H9 (cell line): ENCODE data around the gene FKBP4. TPM values are rescaled to one million over a fixed set of nuclear protein-coding genes. Genes with fewer than 3 reads are reported as not detected.

Experiments
- DNase-seq: peaks from one replicate; pipeline ENCODE4 v3.0.0-alpha.2; 2017
- H2AFZ ChIP-seq: one replicate; pipeline ENCODE4 v1.6.1; 2013; ENCODE audit warnings: mild to moderate bottlenecking, low read length, control low read depth, moderate library complexity
- H2AK5ac ChIP-seq: 2 replicates; pipeline ENCODE4 v1.6.1; 2013; ENCODE audit warnings: low read length, control low read depth, mixed read lengths; ENCODE audit not compliant: insufficient read length
- H2BK120ac ChIP-seq: one replicate; pipeline ENCODE4 v1.6.1; 2013; ENCODE audit warnings: low read depth, mild to moderate bottlenecking, low read length, control low read depth, inconsistent platforms; ENCODE audit not compliant: poor library complexity, severe bottlenecking
- H2BK12ac ChIP-seq: 2 replicates; pipeline ENCODE4 v1.6.1; 2013; ENCODE audit warnings: low read length, control low read depth, mixed read lengths, low read depth; ENCODE audit not compliant: insufficient read length
- H2BK15ac ChIP-seq: 2 replicates; pipeline ENCODE4 v1.6.1; 2013; ENCODE audit warnings: low read depth, low read length, control low read depth
- H2BK20ac ChIP-seq: one replicate; pipeline ENCODE4 v1.6.1; 2013; ENCODE audit warnings: low read depth, mild to moderate bottlenecking, low read length, control low read depth, inconsistent platforms; ENCODE audit not compliant: poor library complexity, severe bottlenecking
- H2BK5ac ChIP-seq: 2 replicates; pipeline ENCODE4 v1.6.1; 2013; ENCODE audit warnings: low read length, control low read depth, mixed read lengths; ENCODE audit not compliant: insufficient read length
- H3K14ac ChIP-seq: 2 replicates; pipeline ENCODE4 v1.6.1; 2013; ENCODE audit warnings: low read length, control low read depth; ENCODE audit not compliant: insufficient read depth
- H3K18ac ChIP-seq: 2 replicates; pipeline ENCODE4 v1.6.1; 2013; ENCODE audit warnings: low read depth, mild to moderate bottlenecking, mixed read lengths, low read length, control low read depth; ENCODE audit not compliant: insufficient read length
- H3K23ac ChIP-seq: 2 replicates; pipeline ENCODE4 v1.6.1; 2013; ENCODE audit warnings: low read length, control low read depth, mixed read lengths, low read depth; ENCODE audit not compliant: insufficient read length
- H3K23me2 ChIP-seq: 2 replicates; pipeline ENCODE4 v1.6.1; 2013; ENCODE audit warnings: low read depth, mild to moderate bottlenecking, mixed read lengths, low read length, control low read depth; ENCODE audit not compliant: insufficient read length, poor library complexity, severe bottlenecking
- H3K27ac ChIP-seq: 2 replicates; pipeline ENCODE4 v1.5.1; 2013; ENCODE audit warnings: low read length, control low read depth, mixed read lengths, low read depth; ENCODE audit not compliant: insufficient read length
- H3K27me3 ChIP-seq: 2 replicates; pipeline ENCODE4 v1.6.1; 2013; ENCODE audit warnings: low read length, control low read depth, inconsistent platforms; ENCODE audit not compliant: insufficient read depth
- H3K4ac ChIP-seq: 2 replicates; pipeline ENCODE4 v1.6.1; 2013; ENCODE audit warnings: low read depth, mild to moderate bottlenecking, control low read depth, inconsistent platforms, low read length, moderate library complexity
- H3K4me1 ChIP-seq: 2 replicates; pipeline ENCODE4 v1.6.1; 2013; ENCODE audit warnings: low read length, control low read depth, inconsistent platforms; ENCODE audit not compliant: insufficient read depth
- H3K4me2 ChIP-seq: 2 replicates; pipeline ENCODE4 v1.6.1; 2013; ENCODE audit warnings: low read length, control low read depth, mixed read lengths; ENCODE audit not compliant: insufficient read length, insufficient read depth
- H3K56ac ChIP-seq: 2 replicates; pipeline ENCODE4 v1.6.1; 2013; ENCODE audit warnings: low read depth, mild to moderate bottlenecking, mixed read lengths, low read length, control low read depth; ENCODE audit not compliant: insufficient read length
- H3K79me1 ChIP-seq: 2 replicates; pipeline ENCODE4 v1.6.1; 2013; ENCODE audit warnings: low read depth, mild to moderate bottlenecking, moderate library complexity, low read length, control low read depth, inconsistent platforms; ENCODE audit not compliant: insufficient read depth, poor library complexity, severe bottlenecking
- H3K79me2 ChIP-seq: 2 replicates; pipeline ENCODE4 v1.6.1; 2013; ENCODE audit warnings: low read length, control low read depth, inconsistent platforms; ENCODE audit not compliant: insufficient read depth
- H3K9ac ChIP-seq: 2 replicates; pipeline ENCODE4 v1.6.1; 2013; ENCODE audit warnings: low read length, control low read depth, mixed read lengths; ENCODE audit not compliant: insufficient read length; ENCODE audit errors: extremely low read depth
- H3K9me3 ChIP-seq: one replicate; pipeline ENCODE4 v1.6.1; 2013; ENCODE audit warnings: low read depth, low read length, inconsistent platforms; ENCODE audit not compliant: control insufficient read depth
- H3T11ph ChIP-seq: one replicate; pipeline ENCODE4 v1.6.1; 2013; ENCODE audit warnings: mild to moderate bottlenecking, low read length, control low read depth, inconsistent platforms
- H4K20me1 ChIP-seq: one replicate; pipeline ENCODE4 v1.6.1; 2013; ENCODE audit not compliant: control insufficient read depth, insufficient read length, insufficient read depth
- H4K5ac ChIP-seq: 2 replicates; pipeline ENCODE4 v1.6.1; 2013; ENCODE audit warnings: low read depth, mild to moderate bottlenecking, mixed read lengths, low read length, control low read depth; ENCODE audit not compliant: insufficient read length
- H4K8ac ChIP-seq: replicated peaks from 2 replicates; pipeline ENCODE4 v1.6.1; 2013; ENCODE audit warnings: low read length, control low read depth, mixed read lengths, low read depth; ENCODE audit not compliant: insufficient read length
- H4K91ac ChIP-seq: 2 replicates; pipeline ENCODE4 v1.6.1; 2013; ENCODE audit warnings: low read depth, mild to moderate bottlenecking, moderate library complexity, mixed read lengths, low read length, control low read depth; ENCODE audit not compliant: insufficient read length
- H3K27ac Mint-ChIP-seq, 3 experiments: 2 replicates in 2 of 3; 3 replicates in 1 of 3; pipeline ENCODE4 v1.8.0; 2020 to 2021; ENCODE audit warnings: mixed read lengths in 3 of 3, mild to moderate bottlenecking in 1 of 3, moderate library complexity in 1 of 3
- H3K27me3 Mint-ChIP-seq: 2 replicates; pipeline ENCODE4 v1.8.0; 2021; ENCODE audit warnings: low read depth, mild to moderate bottlenecking, moderate library complexity, mixed read lengths
- H3K36me3 Mint-ChIP-seq, 3 experiments: 2 replicates in 2 of 3; 3 replicates in 1 of 3; pipeline ENCODE4 v1.8.0; 2020 to 2021; ENCODE audit warnings: low read depth in 3 of 3, mixed read lengths in 3 of 3; ENCODE audit not compliant: insufficient read depth in 1 of 3
- H3K4me1 Mint-ChIP-seq, 2 experiments: 2 replicates each; pipeline ENCODE4 v1.8.0; 2020; ENCODE audit warnings: mixed read lengths in 2 of 2
- H3K4me3 Mint-ChIP-seq, 2 experiments: 2 replicates in 1 of 2; 3 replicates in 1 of 2; pipeline ENCODE4 v1.8.0; 2020 to 2021; ENCODE audit warnings: mild to moderate bottlenecking in 2 of 2, mixed read lengths in 2 of 2, moderate library complexity in 1 of 2
- H3K9me3 Mint-ChIP-seq, 2 experiments: 2 replicates in 1 of 2; 3 replicates in 1 of 2; pipeline ENCODE4 v1.8.0; 2020; ENCODE audit warnings: mild to moderate bottlenecking in 2 of 2, mixed read lengths in 2 of 2, moderate library complexity in 1 of 2
- WGBS: extraction: QIAGEN DNeasy Blood & Tissue Kit; methylation state at CpG from one replicate; pipeline ENCODE4 v1.1.7; 2013; ENCODE audit warnings: missing lambda C conversion rate, low lambda C conversion rate, mixed read lengths; ENCODE audit not compliant: insufficient read length; ENCODE audit errors: extremely low coverage; 5-methylcytosine and 5-hydroxymethylcytosine counted together
- total RNA-seq: library from RNA; stranded (reverse); gene quantifications from 2 replicates; pipeline ENCODE4 v1.2.1, GENCODE V29; 2021
- TF ChIP-seq, protein P1 (sequence below): fragments of 200-600 bp; sonication (generic); conservative IDR thresholded peaks from 3 replicates; pipeline ENCODE4 v1.8.0; 2021; ENCODE audit warnings: antibody characterized with exemption, mild to moderate bottlenecking

The FKBP4 gene
- total RNA-seq, 1 experiment from 2014 or later = 221 TPM

GRCh38 chr12:2851931-2852330 is 57.2 kb downstream of the FKBP4 start:
- Histone ChIP-seq H3K79me1 (no peaks in the 10 kb centered on the region), H2BK20ac (no peak overlapping the region), H3K27ac (no peak overlapping the region), H3K79me2 (no peaks in the 10 kb centered on the region), H3K9ac (no peak overlapping the region), H3K18ac (no peak overlapping the region), H2BK120ac (no peak overlapping the region), H3K27me3 (no peaks in the 10 kb centered on the region), H3K4me1 (no peaks in the 10 kb centered on the region), H2AK5ac (no peak overlapping the region), H4K91ac (no peak overlapping the region), H3T11ph (no peak overlapping the region), H3K14ac (no peak overlapping the region), H2BK15ac (no peak overlapping the region), H2BK5ac (no peak overlapping the region), H3K23ac (no peak overlapping the region), H3K9me3 (no peaks in the 10 kb centered on the region), H4K5ac (no peak overlapping the region), H4K8ac (no peak overlapping the region), H4K20me1 (no peaks in the 10 kb centered on the region), H2BK12ac (no peak overlapping the region), H3K56ac (no peak overlapping the region), H3K4me2 (no peak overlapping the region), H3K4ac (no peak overlapping the region), H2AFZ (no peak overlapping the region), H3K23me2 (no peaks in the 10 kb centered on the region)
- no peak for DNase-seq
- TF ChIP-seq, protein P1, sequence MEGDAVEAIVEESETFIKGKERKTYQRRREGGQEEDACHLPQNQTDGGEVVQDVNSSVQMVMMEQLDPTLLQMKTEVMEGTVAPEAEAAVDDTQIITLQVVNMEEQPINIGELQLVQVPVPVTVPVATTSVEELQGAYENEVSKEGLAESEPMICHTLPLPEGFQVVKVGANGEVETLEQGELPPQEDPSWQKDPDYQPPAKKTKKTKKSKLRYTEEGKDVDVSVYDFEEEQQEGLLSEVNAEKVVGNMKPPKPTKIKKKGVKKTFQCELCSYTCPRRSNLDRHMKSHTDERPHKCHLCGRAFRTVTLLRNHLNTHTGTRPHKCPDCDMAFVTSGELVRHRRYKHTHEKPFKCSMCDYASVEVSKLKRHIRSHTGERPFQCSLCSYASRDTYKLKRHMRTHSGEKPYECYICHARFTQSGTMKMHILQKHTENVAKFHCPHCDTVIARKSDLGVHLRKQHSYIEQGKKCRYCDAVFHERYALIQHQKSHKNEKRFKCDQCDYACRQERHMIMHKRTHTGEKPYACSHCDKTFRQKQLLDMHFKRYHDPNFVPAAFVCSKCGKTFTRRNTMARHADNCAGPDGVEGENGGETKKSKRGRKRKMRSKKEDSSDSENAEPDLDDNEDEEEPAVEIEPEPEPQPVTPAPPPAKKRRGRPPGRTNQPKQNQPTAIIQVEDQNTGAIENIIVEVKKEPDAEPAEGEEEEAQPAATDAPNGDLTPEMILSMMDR = no peak
- Mint-ChIP-seq H3K4me1 (peaks cover 13 to 34% of the 10 kb centered on the region in 2 experiments), H3K36me3 (peaks cover 0 to 4% (median 2%) of the 10 kb centered on the region in 3 experiments; a peak in 1 of 7 replicates), H3K27me3 (peaks cover 5% of the 10 kb centered on the region), H3K4me3 (no peak overlapping the region), H3K27ac (no peak overlapping the region), H3K9me3 (no peaks in the 10 kb centered on the region)
- no CpG with 5 or more reads among the region's 3 CpGs for WGBS
